Tongue (tissue), 2 donors: ENCODE measurements around the gene UTP4. TPM values are rescaled to one million over a fixed set of nuclear protein-coding genes. Genes with fewer than 3 reads are reported as not detected.

ENCODE experiments used
- DNase-seq: peaks from one replicate; pipeline ENCODE4 v3.0.0-alpha.2; 2015
- total RNA-seq: library from RNA; depleted of rRNA; stranded (reverse); fragments of >200 nt; gene quantifications from one replicate; pipeline ENCODE4 v1.2.3, GENCODE V29; 2014

Gene UTP4
- total RNA-seq, 1 donor from 2014 or later = 15.1 TPM

GRCh38 chr16:69176033-69176800 lies 43.8 kb downstream of the UTP4 start:
- no peak for DNase-seq

- DNase-seq = peak; percentile 93
Measured at GRCh38 chr16:69179328-69180010, 47.0 kb downstream of the UTP4 start.

- DNase-seq = no peak
Measured at GRCh38 chr16:69180011-69180338, 47.5 kb downstream of the UTP4 start.

- DNase-seq = peak; percentile 46
Measured at GRCh38 chr16:69182730-69183416, 50.4 kb downstream of the UTP4 start.

GRCh38 chr16:69186642-69187445 lies 54.4 kb downstream of the UTP4 start, which contains the start of gene SNTB2:
Gene SNTB2, plus strand, starts transcription at chr16:69187164. Its CDS starts 3 bp downstream, at chr16:69187167.
- DNase-seq = peak; percentile 96

- peak; percentile 59 for DNase-seq
Measured at GRCh38 chr16:69187446-69188235, 55.2 kb downstream of the UTP4 start.

GRCh38 chr16:69188236-69188549 lies 55.7 kb downstream of the UTP4 start:
- peak; percentile 66 for DNase-seq

GRCh38 chr16:69188716-69189115 lies 56.3 kb downstream of the UTP4 start:
- no peak for DNase-seq

- no peak for DNase-seq
Measured at GRCh38 chr16:69190046-69190588, 57.7 kb downstream of the UTP4 start.

- no peak for DNase-seq
Measured at GRCh38 chr16:69190598-69190997, 58.1 kb downstream of the UTP4 start.

GRCh38 chr16:69191136-69191535 lies 58.7 kb downstream of the UTP4 start:
- DNase-seq = no peak

GRCh38 chr16:69193855-69194254 lies 61.4 kb downstream of the UTP4 start:
- no peak for DNase-seq

GRCh38 chr16:69194488-69194887 lies 62.0 kb downstream of the UTP4 start:
- DNase-seq = no peak

- DNase-seq = no peak
Measured at GRCh38 chr16:69195369-69196029, 63.0 kb downstream of the UTP4 start.

- no peak for DNase-seq
Measured at GRCh38 chr16:69197573-69197972, 65.1 kb downstream of the UTP4 start.

- no peak for DNase-seq
Measured at GRCh38 chr16:69199382-69199781, 66.9 kb downstream of the UTP4 start.

GRCh38 chr16:69201291-69201690 lies 68.8 kb downstream of the UTP4 start:
- DNase-seq = no peak

- DNase-seq = no peak
Measured at GRCh38 chr16:69201787-69202186, 69.3 kb downstream of the UTP4 start.

GRCh38 chr16:69204172-69204571 lies 71.7 kb downstream of the UTP4 start:
- DNase-seq = no peak

GRCh38 chr16:69209735-69210134 lies 77.3 kb downstream of the UTP4 start:
- no peak for DNase-seq

- DNase-seq = no peak
Measured at GRCh38 chr16:69217433-69217832, 85.0 kb downstream of the UTP4 start.
